ENCODE results near the gene RAI1.

GRCh38 chr17:17761894-17762743, 80.9 kb downstream of the RAI1 start:
- TF ChIP-seq CTCF (conservative IDR thresholded peaks at IDR 0.05; ENCODE audit: low read depth in 2 of 2) (no peak), POLR2AphosphoS5 (IDR thresholded peaks at IDR 0.05; ENCODE audit: low read depth) (no peak), EZH2 (IDR thresholded peaks at IDR 0.05; ENCODE audit: low read depth, unreplicated experiment) (no peak), EZH2phosphoT487 (IDR thresholded peaks at IDR 0.05; ENCODE audit: unreplicated experiment) (no peak), REST (IDR thresholded peaks at IDR 0.05; ENCODE audit: unreplicated experiment) (no peak), JUNB (IDR thresholded peaks at IDR 0.05; ENCODE audit: unreplicated experiment) (no peak), CREB1 (CRISPR knock-in tag; IDR thresholded peaks at IDR 0.05; ENCODE audit: low read depth) (no peak), STAT1 (IDR thresholded peaks at IDR 0.05; ENCODE audit: unreplicated experiment) (no peak), NANOG (IDR thresholded peaks at IDR 0.05; ENCODE audit: borderline replicate concordance) (no peak), ZNF114 (CRISPR knock-in tag; IDR thresholded peaks at IDR 0.05) (no peak)
- TF ChIP-seq, protein P1, sequence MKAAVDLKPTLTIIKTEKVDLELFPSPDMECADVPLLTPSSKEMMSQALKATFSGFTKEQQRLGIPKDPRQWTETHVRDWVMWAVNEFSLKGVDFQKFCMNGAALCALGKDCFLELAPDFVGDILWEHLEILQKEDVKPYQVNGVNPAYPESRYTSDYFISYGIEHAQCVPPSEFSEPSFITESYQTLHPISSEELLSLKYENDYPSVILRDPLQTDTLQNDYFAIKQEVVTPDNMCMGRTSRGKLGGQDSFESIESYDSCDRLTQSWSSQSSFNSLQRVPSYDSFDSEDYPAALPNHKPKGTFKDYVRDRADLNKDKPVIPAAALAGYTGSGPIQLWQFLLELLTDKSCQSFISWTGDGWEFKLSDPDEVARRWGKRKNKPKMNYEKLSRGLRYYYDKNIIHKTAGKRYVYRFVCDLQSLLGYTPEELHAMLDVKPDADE (IDR thresholded peaks at IDR 0.05) = no peak

Measured in GM23338 (cell line).